Endothelial cell of umbilical vein (primary cell): ENCODE results near the gene STK32A. TPM values are rescaled to one million over a fixed set of nuclear protein-coding genes. Genes with fewer than 3 reads are reported as not detected.

ENCODE experiments used
- BruUV-seq: library from RNA; stranded (reverse); fragments of 400-500 nt; replicated peaks from 2 replicates; lab custom pipeline; 2021; lab: Mats Ljungman, UMichigan
- CTCF ChIA-PET: fragments of 300-600, 350-600 bp; sonication (Branson Sonifier 250); formaldehyde crosslinking; loops from one replicate; lab custom pipeline; 2021; ENCODE audit warnings: antibody characterized with exemption, inconsistent platforms; lab: Charles Lee
- POLR2A ChIA-PET: fragments of 300-600, 350-600 bp; sonication (Branson Sonifier 250); formaldehyde crosslinking; loops from one replicate; lab custom pipeline; 2021; ENCODE audit warnings: antibody characterized with exemption, inconsistent platforms; lab: Charles Lee
- DNase-seq: peaks from one replicate; pipeline ENCODE4 v3.0.0-alpha.2; 2011; ENCODE audit warnings: low read depth, low spot score
- FAIRE-seq: peaks from 2 replicates; lab custom pipeline; 2011; peaks lifted over from hg19 to GRCh38; lab: Jason Lieb, UNC
- H2AFZ ChIP-seq: 2 replicates; pipeline ENCODE4 v1.6.0; 2012; ENCODE audit warnings: low read depth, low read length, control low read depth, inconsistent platforms
- H3K27ac ChIP-seq: 2 replicates; pipeline ENCODE4 v1.5.1; 2011; ENCODE audit warnings: low read depth, mild to moderate bottlenecking, control low read depth, low read length, moderate library complexity; ENCODE audit not compliant: insufficient read depth
- H3K27me3 ChIP-seq, 2 experiments: 2 replicates each; pipeline versions ENCODE4 v1.6.0 to v1.6.1; 2011; ENCODE audit warnings: low read length in 2 of 2, mixed read lengths in 1 of 2; ENCODE audit not compliant: control insufficient read depth in 2 of 2, insufficient read depth in 2 of 2
- H3K36me3 ChIP-seq, 2 experiments: 2 replicates in 1 of 2; 3 replicates in 1 of 2; pipeline ENCODE4 v1.5.1; 2011; ENCODE audit warnings: low read length in 2 of 2, mild to moderate bottlenecking in 1 of 2, moderate library complexity in 1 of 2; ENCODE audit not compliant: control insufficient read depth in 2 of 2, insufficient read depth in 2 of 2; ENCODE audit errors: extremely low read depth in 1 of 2
- H3K4me1 ChIP-seq: 3 replicates; pipeline ENCODE4 v1.5.1; 2011; ENCODE audit warnings: mild to moderate bottlenecking, low read length; ENCODE audit not compliant: control insufficient read depth, insufficient read depth; ENCODE audit errors: extremely low read depth
- H3K4me2 ChIP-seq: 2 replicates; pipeline ENCODE4 v1.6.1; 2011; ENCODE audit warnings: low read length, control low read depth, mixed read lengths; ENCODE audit not compliant: insufficient read depth
- H3K4me3 ChIP-seq, 3 experiments: fragments of 200-600 bp in 1 of 3; sonication (generic), shearing (Covaris generic) in 1 of 3; replicated peaks in 1 of 3; 2 replicates each; pipeline ENCODE4 v1.5.1; 2011 to 2016; ENCODE audit warnings: control low read depth in 3 of 3, low read length in 3 of 3, mild to moderate bottlenecking in 2 of 3, inconsistent platforms in 1 of 3, low read depth in 1 of 3, moderate library complexity in 1 of 3; ENCODE audit not compliant: insufficient read depth in 1 of 3
- H3K79me2 ChIP-seq: 2 replicates; pipeline ENCODE4 v1.6.0; 2012; ENCODE audit warnings: low read length, inconsistent platforms; ENCODE audit not compliant: control insufficient read depth, insufficient read depth
- H3K9ac ChIP-seq: replicated peaks from 2 replicates; pipeline ENCODE3; 2011; ENCODE audit warnings: low read length, control low read depth; ENCODE audit not compliant: insufficient read depth; ENCODE audit errors: extremely low read depth
- H3K9me1 ChIP-seq: replicated peaks from 3 replicates; pipeline ENCODE4 v1.6.0; 2011; ENCODE audit warnings: mild to moderate bottlenecking, low read length; ENCODE audit not compliant: control insufficient read depth, insufficient read depth; ENCODE audit errors: extremely low read depth
- H3K9me3 ChIP-seq: replicated peaks from 2 replicates; pipeline ENCODE4 v1.5.1; 2012; ENCODE audit warnings: low read length, inconsistent platforms; ENCODE audit not compliant: control insufficient read depth, insufficient read depth
- H4K20me1 ChIP-seq: replicated peaks from 2 replicates; pipeline ENCODE3; 2011; ENCODE audit warnings: mild to moderate bottlenecking, low read length; ENCODE audit not compliant: control insufficient read depth, insufficient read depth; ENCODE audit errors: extremely low read depth
- CTCF ChIP-seq, 2 donors: IDR thresholded peaks; 1 replicate in 1 of 2; 2 replicates in 1 of 2; pipeline ENCODE4 v1.5.1; 2011; ENCODE audit warnings: low read length in 2 of 2, mild to moderate bottlenecking in 2 of 2, moderate library complexity in 2 of 2, control low read depth in 1 of 2, inconsistent platforms in 1 of 2, low read depth in 1 of 2; ENCODE audit not compliant: insufficient read depth in 1 of 2; ENCODE audit errors: extremely low read depth in 1 of 2
- EZH2 ChIP-seq: IDR thresholded peaks from 2 replicates; pipeline ENCODE4 v1.6.1; 2012; ENCODE audit warnings: borderline replicate concordance, low read depth, mild to moderate bottlenecking, moderate library complexity, low read length, inconsistent platforms; ENCODE audit not compliant: severe bottlenecking
- FOS ChIP-seq: IDR thresholded peaks from 2 replicates; pipeline ENCODE4 v1.6.1; 2011; ENCODE audit warnings: mild to moderate bottlenecking, low read length, moderate library complexity, borderline replicate concordance; ENCODE audit not compliant: insufficient read depth
- GATA2 ChIP-seq: IDR thresholded peaks from 2 replicates; pipeline ENCODE4 v1.7.0; 2011; ENCODE audit warnings: low read depth, mild to moderate bottlenecking, moderate library complexity, mixed read lengths, low read length; ENCODE audit not compliant: insufficient read length, insufficient read depth
- JUN ChIP-seq: IDR thresholded peaks from 2 replicates; pipeline ENCODE4 v1.6.1; 2011; ENCODE audit warnings: borderline replicate concordance, low read depth; ENCODE audit not compliant: insufficient read length, insufficient read depth
- MAX ChIP-seq: IDR thresholded peaks from 2 replicates; pipeline ENCODE4 v1.6.1; 2011; ENCODE audit not compliant: insufficient read depth, insufficient read length
- MYC ChIP-seq: IDR thresholded peaks from one replicate; pipeline ENCODE4 v1.6.1; 2011; ENCODE audit warnings: mild to moderate bottlenecking, low read depth, low read length
- POLR2A ChIP-seq: IDR thresholded peaks from 2 replicates; pipeline ENCODE4 v1.6.1; 2012; ENCODE audit warnings: low read depth, mild to moderate bottlenecking, control low read depth, low read length
- POLR2AphosphoS5 ChIP-seq: IDR thresholded peaks from 2 replicates; pipeline ENCODE4 v1.6.1; 2012; ENCODE audit warnings: low read depth, mild to moderate bottlenecking, control low read depth, low read length, moderate library complexity; ENCODE audit not compliant: insufficient read depth
- dilution Hi-C: fragments of 300-500 bp; cut with MboI; formaldehyde crosslinking; loops from one replicate; pipeline ENCODE4 v1.15.0; 2019; ENCODE audit warnings: low sequenced_read_pairs; ENCODE audit not compliant: extremely low pct_ligation_motif_present
- intact Hi-C: fragments of 100-400 bp; cut with micrococcal nuclease; formaldehyde crosslinking; loops from one replicate; pipeline ENCODE4 v1.10.0; 2022
- polyA plus RNA-seq, 4 experiments: library from polyadenylated mRNA; depleted of rRNA in 3 of 4; stranded (reverse) in 3 of 4; unstranded in 1 of 4; fragments of >200 nt; gene quantifications; 2 replicates each; pipeline versions ENCODE4 v1.2.1 to v1.2.3, GENCODE V29; 2011 to 2012; ENCODE audit warnings: missing spikeins in 1 of 4
- total RNA-seq: library from RNA; stranded (reverse); gene quantifications from 2 replicates; pipeline ENCODE4 v1.2.3, GENCODE V29; 2021

The STK32A gene
- total and polyA plus RNA-seq, 2 donors (not counting 3 experiments of a cell fraction or from before 2014, with no cell fraction given), result not detected

GRCh38 chr5:147400126-147400809 lies 165.4 kb downstream of the STK32A start:
- Histone ChIP-seq H3K36me3 (peaks cover 17 to 28% of the 10 kb centered on the region in 2 experiments), H3K27ac (peak overlapping the region; percentile 9), H4K20me1 (no peaks in the 10 kb centered on the region), H3K4me2 (no peak overlapping the region), H3K9me1 (no peaks in the 10 kb centered on the region), H3K79me2 (no peaks in the 10 kb centered on the region), H3K4me3 (no peak overlapping the region), H2AFZ (no peak overlapping the region), H3K9ac (no peak overlapping the region), H3K27me3 (no peaks in the 10 kb centered on the region), H3K9me3 (no peaks in the 10 kb centered on the region), H3K4me1 (peaks cover 23% of the 10 kb centered on the region)
- intact Hi-C loops (no loop called here), dilution Hi-C loops (no loop called here)
- no TSS peak for BruUV-seq
- POLR2A ChIA-PET, result no interaction called here
- CTCF ChIA-PET, result interaction anchor here (1.9 kb wide), 1 partner anchor 8 kb away, joined by 10 read pairs; no protein-coding TSS in a partner anchor
- FAIRE-seq, result no peak
- DNase-seq, result no peak
- TF ChIP-seq JUN, result no peak
- TF ChIP-seq CTCF (IDR thresholded peaks at IDR 0.05; ENCODE audit: extremely low read depth in 1 of 2, insufficient read depth in 1 of 2, low read depth in 1 of 2, low read length in 2 of 2), result no peak
- no peak for TF ChIP-seq MAX
- no peak for TF ChIP-seq POLR2AphosphoS5
- TF ChIP-seq GATA2, result no peak
- no peak for TF ChIP-seq MYC
- no peak for TF ChIP-seq POLR2A
- no peak for TF ChIP-seq EZH2
- no peak for TF ChIP-seq FOS
